ENCODE measurements around the gene PLAAT2. TPM values are rescaled to one million over a fixed set of nuclear protein-coding genes. Genes with fewer than 3 reads are reported as not detected.
"Not testable (repeated sequence)": the region's sequence is repeated elsewhere in the genome, so short reads cannot be mapped to it uniquely, and the experiment has no call there.

Gene PLAAT2
- total RNA-seq, 1 donor from 2014 or later = not detected

DNA sequence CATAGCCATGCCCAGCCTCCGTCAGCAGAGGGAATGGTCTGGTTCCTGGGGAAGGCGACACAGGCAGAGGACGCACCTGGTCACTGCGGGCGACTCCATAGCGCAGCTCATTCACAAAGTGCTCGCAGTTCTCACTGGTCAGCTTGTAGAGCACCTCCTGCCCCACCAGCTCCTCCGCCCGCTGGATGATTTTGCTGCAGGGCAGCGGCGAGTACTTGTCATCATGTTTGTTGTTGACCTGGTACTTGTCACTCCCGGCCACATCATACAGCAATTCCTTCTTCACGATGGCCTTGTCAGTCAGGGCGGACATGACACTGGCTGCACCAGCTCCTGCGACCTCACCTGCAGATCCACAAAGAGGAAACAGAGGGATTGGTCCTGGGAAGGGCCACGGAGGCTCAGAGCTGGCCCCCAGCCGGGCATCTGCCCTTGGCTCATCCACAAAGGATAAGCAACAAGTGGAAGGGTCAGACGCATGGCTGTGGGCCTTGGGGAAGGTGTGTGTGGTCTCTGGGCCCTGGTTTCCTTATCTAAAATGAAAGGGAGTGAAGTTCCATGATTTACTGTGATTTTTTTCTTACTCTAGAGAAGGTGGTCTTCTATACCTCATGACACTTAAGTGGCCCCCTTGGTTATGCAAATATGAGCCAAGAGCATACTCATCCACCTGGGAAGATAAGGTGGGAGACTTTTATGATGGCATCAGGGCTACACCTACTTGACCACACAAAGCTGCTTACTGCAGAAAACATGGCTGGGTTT lies 27.0 kb upstream of the PLAAT2 start:
- DNase-seq (ENCODE audit: extremely low spot score in 2 of 2) = no peak
- TF ChIP-seq POLR2AphosphoS5 (IDR thresholded peaks at IDR 0.05; ENCODE audit: insufficient read depth in 1 of 2, low read depth in 1 of 2) (no peak), POLR2A (IDR thresholded peaks at IDR 0.05) (no peak)
- TF ChIP-seq, protein P1, sequence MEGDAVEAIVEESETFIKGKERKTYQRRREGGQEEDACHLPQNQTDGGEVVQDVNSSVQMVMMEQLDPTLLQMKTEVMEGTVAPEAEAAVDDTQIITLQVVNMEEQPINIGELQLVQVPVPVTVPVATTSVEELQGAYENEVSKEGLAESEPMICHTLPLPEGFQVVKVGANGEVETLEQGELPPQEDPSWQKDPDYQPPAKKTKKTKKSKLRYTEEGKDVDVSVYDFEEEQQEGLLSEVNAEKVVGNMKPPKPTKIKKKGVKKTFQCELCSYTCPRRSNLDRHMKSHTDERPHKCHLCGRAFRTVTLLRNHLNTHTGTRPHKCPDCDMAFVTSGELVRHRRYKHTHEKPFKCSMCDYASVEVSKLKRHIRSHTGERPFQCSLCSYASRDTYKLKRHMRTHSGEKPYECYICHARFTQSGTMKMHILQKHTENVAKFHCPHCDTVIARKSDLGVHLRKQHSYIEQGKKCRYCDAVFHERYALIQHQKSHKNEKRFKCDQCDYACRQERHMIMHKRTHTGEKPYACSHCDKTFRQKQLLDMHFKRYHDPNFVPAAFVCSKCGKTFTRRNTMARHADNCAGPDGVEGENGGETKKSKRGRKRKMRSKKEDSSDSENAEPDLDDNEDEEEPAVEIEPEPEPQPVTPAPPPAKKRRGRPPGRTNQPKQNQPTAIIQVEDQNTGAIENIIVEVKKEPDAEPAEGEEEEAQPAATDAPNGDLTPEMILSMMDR (IDR thresholded peaks at IDR 0.05) = no peak
- H3K4me3 ChIP-seq = no peak overlapping the region
- H3K36me3 ChIP-seq = no peaks in the 10 kb centered on the region
- H3K9me3 ChIP-seq = no peaks in the 10 kb centered on the region
- H3K4me1 ChIP-seq = no peaks in the 10 kb centered on the region
- H3K27me3 ChIP-seq = no peaks in the 10 kb centered on the region
- H3K27ac ChIP-seq = no peak overlapping the region
- intact Hi-C loops (cut with DNase I) = no loop called here

DNA sequence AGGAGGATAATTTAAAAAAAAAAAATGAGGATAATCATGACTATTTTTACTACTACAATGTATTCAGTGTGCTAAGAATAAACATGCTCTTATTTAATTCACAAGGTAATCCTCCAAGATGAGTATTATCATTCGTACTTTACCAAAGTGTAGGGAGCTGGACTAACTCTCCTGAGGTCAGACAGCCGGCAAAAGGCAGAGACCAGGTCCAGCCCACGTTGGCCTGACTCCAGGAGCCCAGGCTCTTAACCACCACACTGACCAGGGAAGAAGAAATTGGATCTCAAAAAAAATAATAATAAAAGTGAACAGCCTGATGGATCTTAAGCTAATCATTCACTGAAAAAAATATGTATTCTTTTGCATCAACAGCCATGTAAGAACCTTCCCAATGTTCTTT lies 25.8 kb upstream of the PLAAT2 start:
- H3K4me3 ChIP-seq = no peak overlapping the region
- no peaks in the 10 kb centered on the region for H3K4me1 ChIP-seq
- TF ChIP-seq, protein P1 (IDR thresholded peaks at IDR 0.05) = no peak
- TF ChIP-seq POLR2A (IDR thresholded peaks at IDR 0.05) = no peak
- no peak for TF ChIP-seq POLR2AphosphoS5 (IDR thresholded peaks at IDR 0.05; ENCODE audit: insufficient read depth in 1 of 2, low read depth in 1 of 2)
- DNase-seq (ENCODE audit: extremely low spot score in 2 of 2) = no peak
- no peak overlapping the region for H3K27ac ChIP-seq
- H3K36me3 ChIP-seq = no peaks in the 10 kb centered on the region
- H3K9me3 ChIP-seq = no peaks in the 10 kb centered on the region
- intact Hi-C loops (cut with DNase I) = no loop called here
- H3K27me3 ChIP-seq = no peaks in the 10 kb centered on the region

DNA sequence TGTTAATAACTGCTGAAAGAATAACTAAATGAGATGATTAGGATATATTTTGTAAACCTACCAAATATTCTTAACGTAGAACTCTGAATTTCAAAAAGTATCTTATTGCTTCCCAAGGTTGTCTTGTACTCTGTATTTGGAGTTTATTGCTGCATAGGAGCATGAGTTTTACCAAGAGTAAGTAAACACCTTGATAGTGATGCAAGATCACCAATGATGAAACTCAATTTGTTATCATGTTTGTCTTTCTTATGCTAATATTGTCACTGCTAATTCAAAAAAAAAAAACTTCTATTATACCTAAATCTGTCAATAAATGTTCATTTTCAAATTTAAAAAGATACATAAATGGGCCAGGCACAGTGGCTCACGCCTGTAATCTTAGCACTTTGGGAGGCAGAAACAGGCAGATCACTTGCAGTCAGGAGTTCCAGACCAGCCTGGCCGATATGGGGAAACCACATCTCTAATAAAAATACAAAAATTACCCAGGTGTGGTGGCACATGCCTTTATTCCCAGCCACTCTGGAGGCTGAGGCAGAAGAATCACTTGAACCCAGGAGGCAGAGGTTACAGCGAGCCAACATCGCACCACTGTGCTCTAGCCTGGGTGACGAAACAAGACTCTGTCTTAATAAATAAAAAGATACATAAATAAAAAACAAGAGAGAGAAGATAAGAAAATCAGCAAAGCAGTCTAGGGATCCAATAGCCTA lies 23.4 kb upstream of the PLAAT2 start:
- TF ChIP-seq, protein P1 (IDR thresholded peaks at IDR 0.05) = no peak
- TF ChIP-seq POLR2A (IDR thresholded peaks at IDR 0.05) (no peak), POLR2AphosphoS5 (IDR thresholded peaks at IDR 0.05; ENCODE audit: insufficient read depth in 1 of 2, low read depth in 1 of 2) (no peak)
- Histone ChIP-seq H3K36me3 (no peaks in the 10 kb centered on the region), H3K27me3 (no peaks in the 10 kb centered on the region), H3K9me3 (peaks cover 3% of the 10 kb centered on the region), H3K4me3 (no peak overlapping the region), H3K27ac (no peak overlapping the region), H3K4me1 (no peaks in the 10 kb centered on the region)
- no peak for DNase-seq (ENCODE audit: extremely low spot score in 2 of 2)
- intact Hi-C loops (cut with DNase I) = no loop called here

DNA sequence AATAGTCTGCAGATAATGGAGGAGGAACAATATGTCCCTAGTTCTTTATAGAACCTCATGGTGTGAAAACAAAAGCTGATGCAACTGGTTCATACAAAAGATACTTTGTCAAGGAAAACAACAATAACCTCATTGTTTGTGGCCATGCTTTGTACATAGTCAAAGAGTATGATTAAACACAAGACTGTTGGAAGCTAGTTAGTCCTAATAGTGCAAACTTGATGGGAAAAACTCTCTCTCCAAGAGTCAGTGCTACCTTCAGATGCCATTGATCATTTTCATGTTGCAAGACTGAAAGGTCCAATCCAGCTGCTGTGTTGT lies 20.1 kb upstream of the PLAAT2 start:
- DNase-seq (ENCODE audit: extremely low spot score in 2 of 2) = no peak
- intact Hi-C loops (cut with DNase I) = no loop called here
- no peaks in the 10 kb centered on the region for H3K27me3 ChIP-seq
- TF ChIP-seq POLR2A (IDR thresholded peaks at IDR 0.05) (no peak), POLR2AphosphoS5 (IDR thresholded peaks at IDR 0.05; ENCODE audit: insufficient read depth in 1 of 2, low read depth in 1 of 2) (no peak)
- TF ChIP-seq, protein P1 (IDR thresholded peaks at IDR 0.05) = no peak
- H3K36me3 ChIP-seq = no peaks in the 10 kb centered on the region
- H3K4me3 ChIP-seq = no peak overlapping the region
- no peaks in the 10 kb centered on the region for H3K4me1 ChIP-seq
- H3K27ac ChIP-seq = no peak overlapping the region
- peaks cover 9% of the 10 kb centered on the region for H3K9me3 ChIP-seq

DNA sequence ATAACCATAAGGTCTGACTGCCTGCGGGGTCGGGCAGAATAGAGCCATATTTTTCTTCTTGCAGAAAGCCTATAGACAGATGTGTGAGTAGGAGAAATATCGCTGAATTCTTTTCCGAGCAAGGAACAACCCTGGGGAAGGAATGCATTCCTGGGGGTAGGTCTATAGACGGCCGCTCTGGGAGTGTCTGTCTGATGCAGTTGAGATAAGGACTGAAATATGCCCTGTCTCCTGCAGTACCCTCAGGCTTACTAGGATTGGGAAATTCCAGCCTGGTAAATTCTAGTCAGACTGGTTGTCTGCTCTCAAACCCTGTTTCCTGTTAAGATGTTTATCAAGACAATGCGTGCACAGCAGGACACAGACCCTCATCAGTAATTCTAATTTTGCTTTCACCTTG lies 18.0 kb upstream of the PLAAT2 start:
- H3K4me3 ChIP-seq; H3K36me3 ChIP-seq; DNase-seq (ENCODE audit: extremely low spot score in 2 of 2); H3K27me3 ChIP-seq; H3K27ac ChIP-seq; H3K9me3 ChIP-seq; intact Hi-C loops (cut with DNase I); H3K4me1 ChIP-seq: not testable (repeated sequence)

DNA sequence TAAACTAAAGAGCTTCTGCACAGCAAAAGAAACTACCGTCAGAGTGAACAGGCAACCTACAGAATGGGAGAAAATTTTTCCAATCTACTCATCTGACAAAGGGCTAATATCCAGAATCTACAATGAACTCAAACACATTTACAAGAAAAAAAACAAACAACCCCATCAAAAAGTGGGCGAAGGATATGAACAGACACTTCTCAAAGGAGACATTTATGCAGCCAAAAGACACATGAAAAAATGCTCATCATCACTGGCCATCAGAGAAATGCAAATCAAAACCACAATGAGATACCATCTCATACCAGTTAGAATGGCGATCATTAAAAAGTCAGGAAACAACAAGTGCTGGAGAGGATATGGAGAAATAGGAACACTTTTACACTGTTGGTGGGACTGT lies 15.7 kb upstream of the PLAAT2 start:
- intact Hi-C loops (cut with DNase I); H3K9me3 ChIP-seq; DNase-seq (ENCODE audit: extremely low spot score in 2 of 2); H3K27me3 ChIP-seq; H3K4me3 ChIP-seq; H3K36me3 ChIP-seq; H3K27ac ChIP-seq: not testable (repeated sequence)
- peaks cover 17% of the 10 kb centered on the region for H3K4me1 ChIP-seq

Data from vagina (tissue), 2 donors.